ENCODE results near the gene SLC22A31.

- TF ChIP-seq CTCF (IDR thresholded peaks at IDR 0.05): no peak
- no peak for TF ChIP-seq POLR2A (IDR thresholded peaks at IDR 0.05)
Observed at GRCh38 chr16:89199241-89200123, 855 bp downstream of the SLC22A31 start.

Data from thyroid gland (tissue), 4 donors.